ENCODE data around the gene CHRM2. TPM values are rescaled to one million over a fixed set of nuclear protein-coding genes. Genes with fewer than 3 reads are reported as not detected.

CHRM2 gene
- total and polyA plus RNA-seq, 2 experiments from 2014 or later, result 0.21 to 0.35 TPM

DNA sequence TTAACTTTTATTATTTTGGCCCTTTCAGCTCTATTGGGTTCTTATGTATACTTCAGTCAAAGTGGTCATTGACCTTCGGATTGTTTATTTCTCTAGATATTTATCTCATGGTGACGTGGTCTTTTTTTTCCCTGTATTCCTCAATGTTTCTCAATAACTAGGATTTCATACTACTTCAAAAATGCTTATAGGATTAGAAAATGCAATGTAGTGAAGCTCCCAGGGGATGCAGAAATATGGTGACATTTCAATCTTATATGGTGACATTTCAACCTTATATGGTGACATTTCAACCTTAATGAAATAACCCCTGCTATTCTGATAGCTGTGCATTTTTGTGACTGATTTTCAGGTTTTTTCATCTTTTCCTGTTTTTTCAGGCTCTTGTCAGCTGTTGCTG, 51.4 kb downstream of the CHRM2 start:
- DNase-seq (ENCODE audit: low spot score) (no peak), ATAC-seq (no peak)
- H3K27ac ChIP-seq (ENCODE audit: low read depth), result no peak overlapping the region
- Mint-ChIP-seq H3K27me3 (ENCODE audit: insufficient read depth, low read depth, poor library complexity) (peaks cover 2% of the 10 kb centered on the region), H3K9me3 (no peaks in the 10 kb centered on the region), H3K36me3 (ENCODE audit: low read depth) (no peaks in the 10 kb centered on the region), H3K4me3 (no peak overlapping the region), H3K27ac (no peak overlapping the region), H3K4me1 (peaks cover 2% of the 10 kb centered on the region; the same call in 2 of the 3 replicates)
- H3K36me3 ChIP-seq (ENCODE audit: insufficient read depth), result no peaks in the 10 kb centered on the region
- H3K9me2 ChIP-seq (ENCODE audit: insufficient read depth), result no peaks in the 10 kb centered on the region
- no peaks in the 10 kb centered on the region for H4K20me1 ChIP-seq (replicated peaks; ENCODE audit: insufficient read depth)
- H3F3A ChIP-seq (replicated peaks; ENCODE audit: low read depth), result no peaks in the 10 kb centered on the region
- H3K27me3 ChIP-seq (ENCODE audit: insufficient read depth), result no peaks in the 10 kb centered on the region
- TF ChIP-seq NANOG (IDR thresholded peaks at IDR 0.05; ENCODE audit: borderline replicate concordance) (no peak), POLR2AphosphoS5 (IDR thresholded peaks at IDR 0.05; ENCODE audit: low read depth) (no peak), ZNF114 (CRISPR knock-in tag; IDR thresholded peaks at IDR 0.05) (no peak), EZH2 (IDR thresholded peaks at IDR 0.05; ENCODE audit: low read depth, unreplicated experiment) (no peak), JUNB (IDR thresholded peaks at IDR 0.05; ENCODE audit: unreplicated experiment) (no peak), CREB1 (CRISPR knock-in tag; IDR thresholded peaks at IDR 0.05; ENCODE audit: low read depth) (no peak), STAT1 (IDR thresholded peaks at IDR 0.05; ENCODE audit: unreplicated experiment) (no peak)
- TF ChIP-seq, protein P1, sequence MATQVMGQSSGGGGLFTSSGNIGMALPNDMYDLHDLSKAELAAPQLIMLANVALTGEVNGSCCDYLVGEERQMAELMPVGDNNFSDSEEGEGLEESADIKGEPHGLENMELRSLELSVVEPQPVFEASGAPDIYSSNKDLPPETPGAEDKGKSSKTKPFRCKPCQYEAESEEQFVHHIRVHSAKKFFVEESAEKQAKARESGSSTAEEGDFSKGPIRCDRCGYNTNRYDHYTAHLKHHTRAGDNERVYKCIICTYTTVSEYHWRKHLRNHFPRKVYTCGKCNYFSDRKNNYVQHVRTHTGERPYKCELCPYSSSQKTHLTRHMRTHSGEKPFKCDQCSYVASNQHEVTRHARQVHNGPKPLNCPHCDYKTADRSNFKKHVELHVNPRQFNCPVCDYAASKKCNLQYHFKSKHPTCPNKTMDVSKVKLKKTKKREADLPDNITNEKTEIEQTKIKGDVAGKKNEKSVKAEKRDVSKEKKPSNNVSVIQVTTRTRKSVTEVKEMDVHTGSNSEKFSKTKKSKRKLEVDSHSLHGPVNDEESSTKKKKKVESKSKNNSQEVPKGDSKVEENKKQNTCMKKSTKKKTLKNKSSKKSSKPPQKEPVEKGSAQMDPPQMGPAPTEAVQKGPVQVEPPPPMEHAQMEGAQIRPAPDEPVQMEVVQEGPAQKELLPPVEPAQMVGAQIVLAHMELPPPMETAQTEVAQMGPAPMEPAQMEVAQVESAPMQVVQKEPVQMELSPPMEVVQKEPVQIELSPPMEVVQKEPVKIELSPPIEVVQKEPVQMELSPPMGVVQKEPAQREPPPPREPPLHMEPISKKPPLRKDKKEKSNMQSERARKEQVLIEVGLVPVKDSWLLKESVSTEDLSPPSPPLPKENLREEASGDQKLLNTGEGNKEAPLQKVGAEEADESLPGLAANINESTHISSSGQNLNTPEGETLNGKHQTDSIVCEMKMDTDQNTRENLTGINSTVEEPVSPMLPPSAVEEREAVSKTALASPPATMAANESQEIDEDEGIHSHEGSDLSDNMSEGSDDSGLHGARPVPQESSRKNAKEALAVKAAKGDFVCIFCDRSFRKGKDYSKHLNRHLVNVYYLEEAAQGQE (IDR thresholded peaks at IDR 0.05; ENCODE audit: unreplicated experiment), result no peak
- TF ChIP-seq, protein P2, sequence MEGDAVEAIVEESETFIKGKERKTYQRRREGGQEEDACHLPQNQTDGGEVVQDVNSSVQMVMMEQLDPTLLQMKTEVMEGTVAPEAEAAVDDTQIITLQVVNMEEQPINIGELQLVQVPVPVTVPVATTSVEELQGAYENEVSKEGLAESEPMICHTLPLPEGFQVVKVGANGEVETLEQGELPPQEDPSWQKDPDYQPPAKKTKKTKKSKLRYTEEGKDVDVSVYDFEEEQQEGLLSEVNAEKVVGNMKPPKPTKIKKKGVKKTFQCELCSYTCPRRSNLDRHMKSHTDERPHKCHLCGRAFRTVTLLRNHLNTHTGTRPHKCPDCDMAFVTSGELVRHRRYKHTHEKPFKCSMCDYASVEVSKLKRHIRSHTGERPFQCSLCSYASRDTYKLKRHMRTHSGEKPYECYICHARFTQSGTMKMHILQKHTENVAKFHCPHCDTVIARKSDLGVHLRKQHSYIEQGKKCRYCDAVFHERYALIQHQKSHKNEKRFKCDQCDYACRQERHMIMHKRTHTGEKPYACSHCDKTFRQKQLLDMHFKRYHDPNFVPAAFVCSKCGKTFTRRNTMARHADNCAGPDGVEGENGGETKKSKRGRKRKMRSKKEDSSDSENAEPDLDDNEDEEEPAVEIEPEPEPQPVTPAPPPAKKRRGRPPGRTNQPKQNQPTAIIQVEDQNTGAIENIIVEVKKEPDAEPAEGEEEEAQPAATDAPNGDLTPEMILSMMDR (conservative IDR thresholded peaks at IDR 0.05; ENCODE audit: low read depth in 2 of 2), result no peak
- TF ChIP-seq, protein P3, sequence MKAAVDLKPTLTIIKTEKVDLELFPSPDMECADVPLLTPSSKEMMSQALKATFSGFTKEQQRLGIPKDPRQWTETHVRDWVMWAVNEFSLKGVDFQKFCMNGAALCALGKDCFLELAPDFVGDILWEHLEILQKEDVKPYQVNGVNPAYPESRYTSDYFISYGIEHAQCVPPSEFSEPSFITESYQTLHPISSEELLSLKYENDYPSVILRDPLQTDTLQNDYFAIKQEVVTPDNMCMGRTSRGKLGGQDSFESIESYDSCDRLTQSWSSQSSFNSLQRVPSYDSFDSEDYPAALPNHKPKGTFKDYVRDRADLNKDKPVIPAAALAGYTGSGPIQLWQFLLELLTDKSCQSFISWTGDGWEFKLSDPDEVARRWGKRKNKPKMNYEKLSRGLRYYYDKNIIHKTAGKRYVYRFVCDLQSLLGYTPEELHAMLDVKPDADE (IDR thresholded peaks at IDR 0.05), result no peak
- TF ChIP-seq, protein P4, sequence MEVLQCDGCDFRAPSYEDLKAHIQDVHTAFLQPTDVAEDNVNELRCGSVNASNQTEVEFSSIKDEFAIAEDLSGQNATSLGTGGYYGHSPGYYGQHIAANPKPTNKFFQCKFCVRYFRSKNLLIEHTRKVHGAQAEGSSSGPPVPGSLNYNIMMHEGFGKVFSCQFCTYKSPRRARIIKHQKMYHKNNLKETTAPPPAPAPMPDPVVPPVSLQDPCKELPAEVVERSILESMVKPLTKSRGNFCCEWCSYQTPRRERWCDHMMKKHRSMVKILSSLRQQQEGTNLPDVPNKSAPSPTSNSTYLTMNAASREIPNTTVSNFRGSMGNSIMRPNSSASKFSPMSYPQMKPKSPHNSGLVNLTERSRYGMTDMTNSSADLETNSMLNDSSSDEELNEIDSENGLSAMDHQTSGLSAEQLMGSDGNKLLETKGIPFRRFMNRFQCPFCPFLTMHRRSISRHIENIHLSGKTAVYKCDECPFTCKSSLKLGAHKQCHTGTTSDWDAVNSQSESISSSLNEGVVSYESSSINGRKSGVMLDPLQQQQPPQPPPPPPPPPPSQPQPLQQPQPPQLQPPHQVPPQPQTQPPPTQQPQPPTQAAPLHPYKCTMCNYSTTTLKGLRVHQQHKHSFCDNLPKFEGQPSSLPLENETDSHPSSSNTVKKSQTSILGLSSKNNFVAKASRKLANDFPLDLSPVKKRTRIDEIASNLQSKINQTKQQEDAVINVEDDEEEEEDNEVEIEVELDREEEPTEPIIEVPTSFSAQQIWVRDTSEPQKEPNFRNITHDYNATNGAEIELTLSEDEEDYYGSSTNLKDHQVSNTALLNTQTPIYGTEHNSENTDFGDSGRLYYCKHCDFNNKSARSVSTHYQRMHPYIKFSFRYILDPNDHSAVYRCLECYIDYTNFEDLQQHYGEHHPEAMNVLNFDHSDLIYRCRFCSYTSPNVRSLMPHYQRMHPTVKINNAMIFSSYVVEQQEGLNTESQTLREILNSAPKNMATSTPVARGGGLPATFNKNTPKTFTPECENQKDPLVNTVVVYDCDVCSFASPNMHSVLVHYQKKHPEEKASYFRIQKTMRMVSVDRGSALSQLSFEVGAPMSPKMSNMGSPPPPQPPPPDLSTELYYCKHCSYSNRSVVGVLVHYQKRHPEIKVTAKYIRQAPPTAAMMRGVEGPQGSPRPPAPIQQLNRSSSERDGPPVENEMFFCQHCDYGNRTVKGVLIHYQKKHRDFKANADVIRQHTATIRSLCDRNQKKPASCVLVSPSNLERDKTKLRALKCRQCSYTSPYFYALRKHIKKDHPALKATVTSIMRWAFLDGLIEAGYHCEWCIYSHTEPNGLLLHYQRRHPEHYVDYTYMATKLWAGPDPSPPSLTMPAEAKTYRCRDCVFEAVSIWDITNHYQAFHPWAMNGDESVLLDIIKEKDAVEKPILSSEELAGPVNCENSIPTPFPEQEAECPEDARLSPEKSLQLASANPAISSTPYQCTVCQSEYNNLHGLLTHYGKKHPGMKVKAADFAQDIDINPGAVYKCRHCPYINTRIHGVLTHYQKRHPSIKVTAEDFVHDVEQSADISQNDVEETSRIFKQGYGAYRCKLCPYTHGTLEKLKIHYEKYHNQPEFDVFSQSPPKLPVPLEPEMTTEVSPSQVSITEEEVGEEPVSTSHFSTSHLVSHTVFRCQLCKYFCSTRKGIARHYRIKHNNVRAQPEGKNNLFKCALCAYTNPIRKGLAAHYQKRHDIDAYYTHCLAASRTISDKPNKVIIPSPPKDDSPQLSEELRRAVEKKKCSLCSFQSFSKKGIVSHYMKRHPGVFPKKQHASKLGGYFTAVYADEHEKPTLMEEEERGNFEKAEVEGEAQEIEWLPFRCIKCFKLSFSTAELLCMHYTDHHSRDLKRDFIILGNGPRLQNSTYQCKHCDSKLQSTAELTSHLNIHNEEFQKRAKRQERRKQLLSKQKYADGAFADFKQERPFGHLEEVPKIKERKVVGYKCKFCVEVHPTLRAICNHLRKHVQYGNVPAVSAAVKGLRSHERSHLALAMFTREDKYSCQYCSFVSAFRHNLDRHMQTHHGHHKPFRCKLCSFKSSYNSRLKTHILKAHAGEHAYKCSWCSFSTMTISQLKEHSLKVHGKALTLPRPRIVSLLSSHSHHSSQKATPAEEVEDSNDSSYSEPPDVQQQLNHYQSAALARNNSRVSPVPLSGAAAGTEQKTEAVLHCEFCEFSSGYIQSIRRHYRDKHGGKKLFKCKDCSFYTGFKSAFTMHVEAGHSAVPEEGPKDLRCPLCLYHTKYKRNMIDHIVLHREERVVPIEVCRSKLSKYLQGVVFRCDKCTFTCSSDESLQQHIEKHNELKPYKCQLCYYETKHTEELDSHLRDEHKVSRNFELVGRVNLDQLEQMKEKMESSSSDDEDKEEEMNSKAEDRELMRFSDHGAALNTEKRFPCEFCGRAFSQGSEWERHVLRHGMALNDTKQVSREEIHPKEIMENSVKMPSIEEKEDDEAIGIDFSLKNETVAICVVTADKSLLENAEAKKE (CRISPR knock-in tag; IDR thresholded peaks at IDR 0.05), result no peak
- H3K79me2 ChIP-seq (replicated peaks; ENCODE audit: insufficient read depth), result no peaks in the 10 kb centered on the region
- H3K4me2 ChIP-seq, result no peak overlapping the region
- no peak overlapping the region for H2AFZ ChIP-seq
- no peak overlapping the region for H3K4me3 ChIP-seq
- H3K4me1 ChIP-seq (ENCODE audit: insufficient read depth), result peaks cover 5% of the 10 kb centered on the region; the same call in 1 of the 2 replicates
